Right lobe of liver (tissue), 6 donors: ENCODE data around the gene MAPKAP1. TPM values are rescaled to one million over a fixed set of nuclear protein-coding genes. Genes with fewer than 3 reads are reported as not detected.
A peak's percentile ranks its signal among the peaks of the same experiment; 100 is the strongest.

Experiments
- ATAC-seq, 4 donors: fragments of 200-7000 bp; cut with Tn5 transposase; one replicate each; pipeline ENCODE4 v1.9.1; 2020; ENCODE audit warnings: mild to moderate bottlenecking in 4 of 4, moderate library complexity in 4 of 4
- DNase-seq, 3 donors: peaks; one replicate each; pipeline ENCODE4 v3.0.0-alpha.2; 2020
- H3K27ac ChIP-seq, 3 donors: fragments of 200-600 bp; one replicate each; pipeline ENCODE4 v1.8.0; 2022
- H3K27me3 ChIP-seq, 2 donors: fragments of 200-600 bp; one replicate each; pipeline ENCODE4 v1.8.0; 2022
- H3K36me3 ChIP-seq, 4 donors: fragments of 200-600 bp; sonication (generic) in 1 of 4; one replicate each; pipeline versions ENCODE4 v1.5.1 to v1.8.0; 2017 to 2022; ENCODE audit warnings: control low read depth in 1 of 4
- H3K4me1 ChIP-seq, 4 donors: fragments of 200-600 bp; sonication (generic) in 1 of 4; one replicate each; pipeline versions ENCODE4 v1.5.1 to v1.8.0; 2017 to 2022; ENCODE audit warnings: control low read depth in 1 of 4
- H3K4me3 ChIP-seq, 3 donors: fragments of 200-600 bp; one replicate each; pipeline ENCODE4 v1.8.0; 2022
- H3K9me3 ChIP-seq, 4 donors: fragments of 200-600 bp; sonication (generic) in 1 of 4; one replicate each; pipeline versions ENCODE4 v1.5.1 to v1.8.0; 2017 to 2022; ENCODE audit warnings: control low read depth in 1 of 4
- CTCF ChIP-seq, 4 donors: fragments of 200-600 bp in 3 of 4; fragments of 450-650 bp in 1 of 4; IDR thresholded peaks; one replicate each; pipeline versions ENCODE4 v1.5.1 to v1.8.0; 2016 to 2022; ENCODE audit warnings: antibody characterized with exemption in 4 of 4, mild to moderate bottlenecking in 2 of 4
- POLR2A ChIP-seq: fragments of 450-650 bp; IDR thresholded peaks from one replicate; pipeline ENCODE4 v1.6.1; 2017; ENCODE audit warnings: antibody characterized with exemption, mild to moderate bottlenecking
- WGBS: methylation state at CpG from one replicate; pipeline ENCODE4 v1.1.6; 2018; ENCODE audit warnings: low coverage, low lambda C conversion rate; ENCODE audit not compliant: insufficient coverage; ENCODE audit errors: missing lambda C conversion rate; 5-methylcytosine and 5-hydroxymethylcytosine counted together
- intact Hi-C, 2 donors: fragments of 100-400 bp; cut with DNase I; formaldehyde crosslinking; loops; one replicate each; pipeline versions ENCODE4 v1.11.2 to v1.14.1; 2022
- total RNA-seq, 6 experiments: library from RNA; depleted of rRNA in 2 of 6; stranded (reverse); fragments of >200 nt in 2 of 6; fragmentation: NEBNext Ultra II Directional in 3 of 6; extraction: Animal tissue kit (Norgen Biotek cat#: 25700) in 3 of 6; gene quantifications; one replicate each; pipeline versions ENCODE4 v1.1.0 to v1.2.4, GENCODE V29; 2016 to 2023
- donor health status: DM: no; HTN: yes; CAD: no.
- donor health status: DM: no; HTN: no; CAD: no.
- donor health status: DM: no; HTN: no; CAD: no.
- donor health status: DM: no; HTN: yes; CAD: no.
- donor health status: DM: no; HTN: yes; CAD: no.

MAPKAP1 gene
- total RNA-seq, 6 experiments from 2014 or later, result 29.6 to 53.2 (median 48.3) TPM

GRCh38 chr9:125455876-125456275 lies 251.1 kb downstream of the MAPKAP1 start:
- Histone ChIP-seq H3K9me3 (no peaks in the 10 kb centered on the region), H3K4me1 (peaks cover 0 to 21% (median 8%) of the 10 kb centered on the region in 4 donors), H3K4me3 (no peak overlapping the region), H3K27ac (no peak overlapping the region), H3K27me3 (no peaks in the 10 kb centered on the region), H3K36me3 (peaks cover 0 to 4% (median 0%) of the 10 kb centered on the region in 4 donors)
- intact Hi-C loops, result no loop called here
- 94% methylated on average over 4 of the region's 4 CpGs for WGBS
- TF ChIP-seq POLR2A (no peak), CTCF (IDR thresholded peaks at IDR 0.05) (no peak)
- ATAC-seq (no peak), DNase-seq (no peak)

- H3K36me3 ChIP-seq, result peaks cover 0 to 4% (median 0%) of the 10 kb centered on the region in 4 donors
- peak in 2 of 4 donors; percentile 14 to 59 for ATAC-seq
- H3K27me3 ChIP-seq, result no peaks in the 10 kb centered on the region
- intact Hi-C loops, result no loop called here
- peak overlapping the region in 2 of 3 donors; percentile 6 to 31 for H3K27ac ChIP-seq
- no peak overlapping the region for H3K4me3 ChIP-seq
- H3K4me1 ChIP-seq, result peaks cover 0 to 16% (median 5%) of the 10 kb centered on the region in 4 donors
- TF ChIP-seq POLR2A (no peak), CTCF (IDR thresholded peaks at IDR 0.05) (no peak)
- no peaks in the 10 kb centered on the region for H3K9me3 ChIP-seq
- 13% methylated on average over 1 of the region's 1 CpG for WGBS
- DNase-seq, result no peak
Observed at GRCh38 chr9:125455132-125455531, 251.9 kb downstream of the MAPKAP1 start.

- WGBS, result 81% methylated on average over 3 of the region's 18 CpGs
- H3K9me3 ChIP-seq, result no peaks in the 10 kb centered on the region
- H3K36me3 ChIP-seq, result peaks cover 0 to 9% (median 0%) of the 10 kb centered on the region in 4 donors
- no peak for ATAC-seq
- intact Hi-C loops, result no loop called here
- H3K4me1 ChIP-seq, result no peaks in the 10 kb centered on the region
- no peak overlapping the region for H3K27ac ChIP-seq
- no peaks in the 10 kb centered on the region for H3K27me3 ChIP-seq
- no peak overlapping the region for H3K4me3 ChIP-seq
- TF ChIP-seq CTCF (IDR thresholded peaks at IDR 0.05), result no peak
- no peak for TF ChIP-seq POLR2A
- DNase-seq, result no peak
Observed at GRCh38 chr9:125447202-125447802, 259.7 kb downstream of the MAPKAP1 start.

GRCh38 chr9:125446561-125447094 lies 260.4 kb downstream of the MAPKAP1 start:
- intact Hi-C loops, result no loop called here
- TF ChIP-seq POLR2A, result no peak
- no peak for TF ChIP-seq CTCF (IDR thresholded peaks at IDR 0.05)
- Histone ChIP-seq H3K27ac (no peak overlapping the region), H3K27me3 (no peaks in the 10 kb centered on the region), H3K4me1 (no peaks in the 10 kb centered on the region), H3K4me3 (no peak overlapping the region), H3K9me3 (no peaks in the 10 kb centered on the region), H3K36me3 (peaks cover 0 to 9% (median 0%) of the 10 kb centered on the region in 4 donors)
- no peak for DNase-seq
- 91% methylated on average over 5 of the region's 6 CpGs for WGBS
- no peak for ATAC-seq
